BE2C (cell line): ENCODE data around the gene CDH13.

ENCODE experiments used
- DNase-seq: peaks from one replicate; pipeline ENCODE4 v3.0.0-alpha.2; 2020
- H3K27me3 ChIP-seq: fragments of 250-450 bp; sonication (Bioruptor Pico); 2 replicates; pipeline ENCODE4 v1.5.1; 2020; ENCODE audit warnings: mild to moderate bottlenecking
- H3K36me3 ChIP-seq: fragments of 250-450 bp; sonication (Bioruptor Pico); 2 replicates; pipeline ENCODE4 v1.5.1; 2020; ENCODE audit warnings: mild to moderate bottlenecking
- H3K4me1 ChIP-seq: fragments of 250-450 bp; sonication (Bioruptor Pico); 2 replicates; pipeline ENCODE4 v1.5.1; 2020
- H3K4me3 ChIP-seq: 2 replicates; pipeline ENCODE4 v1.5.1; 2011; ENCODE audit warnings: low read depth, low read length
- H3K9me3 ChIP-seq: fragments of 250-450 bp; sonication (Bioruptor Pico); 2 replicates; pipeline ENCODE4 v1.5.1; 2020
- CTCF ChIP-seq: IDR thresholded peaks from 2 replicates; pipeline ENCODE4 v1.5.1; 2012; ENCODE audit warnings: mild to moderate bottlenecking, low read depth, low read length

CDH13 gene

GRCh38 chr16:82996814-82997213 is 370.0 kb downstream of the CDH13 start:
- no peak for TF ChIP-seq CTCF
- Histone ChIP-seq H3K9me3 (no peaks in the 10 kb centered on the region; the same call in 1 of the 2 replicates), H3K4me3 (no peak overlapping the region), H3K36me3 (no peaks in the 10 kb centered on the region), H3K27me3 (no peaks in the 10 kb centered on the region), H3K4me1 (no peaks in the 10 kb centered on the region)
- DNase-seq: no peak

- TF ChIP-seq CTCF: no peak
- no peak for DNase-seq
- H3K27me3 ChIP-seq: no peaks in the 10 kb centered on the region
- H3K9me3 ChIP-seq: no peaks in the 10 kb centered on the region
- no peaks in the 10 kb centered on the region for H3K36me3 ChIP-seq
- H3K4me3 ChIP-seq: no peak overlapping the region
- no peaks in the 10 kb centered on the region for H3K4me1 ChIP-seq
Observed at GRCh38 chr16:82999711-83000110, 372.9 kb downstream of the CDH13 start.

- DNase-seq: no peak
- no peaks in the 10 kb centered on the region for H3K36me3 ChIP-seq
- no peaks in the 10 kb centered on the region for H3K27me3 ChIP-seq
- no peak for TF ChIP-seq CTCF
- H3K4me3 ChIP-seq: no peak overlapping the region
- no peaks in the 10 kb centered on the region for H3K4me1 ChIP-seq
- H3K9me3 ChIP-seq: no peaks in the 10 kb centered on the region
Observed at GRCh38 chr16:83002351-83003334, 375.9 kb downstream of the CDH13 start.

- Histone ChIP-seq H3K4me1 (no peaks in the 10 kb centered on the region), H3K9me3 (no peaks in the 10 kb centered on the region), H3K27me3 (no peaks in the 10 kb centered on the region), H3K36me3 (no peaks in the 10 kb centered on the region), H3K4me3 (no peak overlapping the region)
- DNase-seq: no peak
- no peak for TF ChIP-seq CTCF
Observed at GRCh38 chr16:83004868-83005652, 378.3 kb downstream of the CDH13 start.

- Histone ChIP-seq H3K4me1 (no peaks in the 10 kb centered on the region), H3K4me3 (no peak overlapping the region), H3K27me3 (no peaks in the 10 kb centered on the region), H3K9me3 (no peaks in the 10 kb centered on the region), H3K36me3 (no peaks in the 10 kb centered on the region)
- TF ChIP-seq CTCF: no peak
- DNase-seq: no peak
Observed at GRCh38 chr16:83005653-83006160, 378.9 kb downstream of the CDH13 start.
